ENCODE results near the gene SH3TC1. TPM values are rescaled to one million over a fixed set of nuclear protein-coding genes. Genes with fewer than 3 reads are reported as not detected.

SH3TC1 gene
- total RNA-seq, 1 experiment from 2014 or later: 2.2 TPM

DNA sequence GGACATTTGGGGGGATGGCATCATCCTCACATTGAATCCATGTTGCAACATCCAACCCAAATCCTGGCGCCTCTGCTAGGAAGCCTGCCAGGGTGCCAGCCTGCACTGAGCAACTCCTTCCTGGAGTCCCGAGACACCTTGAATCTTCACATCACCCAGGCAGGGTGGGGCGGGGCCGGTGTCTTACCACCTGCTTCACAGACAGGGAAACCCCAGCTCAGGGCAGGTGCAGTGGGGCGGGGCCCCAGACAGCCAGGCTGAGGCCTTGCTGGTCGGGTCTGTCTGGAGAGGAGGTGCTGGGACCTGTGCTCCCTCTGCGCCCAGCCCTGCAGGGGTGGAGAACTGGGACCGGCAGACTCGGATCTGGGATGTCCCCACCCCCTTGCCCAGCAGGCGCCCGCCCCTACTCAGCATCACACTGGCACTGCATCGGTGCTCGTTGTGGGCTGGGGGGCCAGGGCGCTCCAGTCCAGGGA is 39.0 kb downstream of the SH3TC1 start:
- Histone ChIP-seq H3K4me3 (ENCODE audit: insufficient read depth, low read depth, low read length) (no peak overlapping the region), H3K36me3 (replicated peaks; ENCODE audit: control insufficient read depth, insufficient read depth, low read length) (no peaks in the 10 kb centered on the region), H3K27me3 (ENCODE audit: control insufficient read depth, insufficient read depth, low read length) (no peaks in the 10 kb centered on the region; the same call in 1 of the 2 replicates)
- no peak for DNase-seq

DNA sequence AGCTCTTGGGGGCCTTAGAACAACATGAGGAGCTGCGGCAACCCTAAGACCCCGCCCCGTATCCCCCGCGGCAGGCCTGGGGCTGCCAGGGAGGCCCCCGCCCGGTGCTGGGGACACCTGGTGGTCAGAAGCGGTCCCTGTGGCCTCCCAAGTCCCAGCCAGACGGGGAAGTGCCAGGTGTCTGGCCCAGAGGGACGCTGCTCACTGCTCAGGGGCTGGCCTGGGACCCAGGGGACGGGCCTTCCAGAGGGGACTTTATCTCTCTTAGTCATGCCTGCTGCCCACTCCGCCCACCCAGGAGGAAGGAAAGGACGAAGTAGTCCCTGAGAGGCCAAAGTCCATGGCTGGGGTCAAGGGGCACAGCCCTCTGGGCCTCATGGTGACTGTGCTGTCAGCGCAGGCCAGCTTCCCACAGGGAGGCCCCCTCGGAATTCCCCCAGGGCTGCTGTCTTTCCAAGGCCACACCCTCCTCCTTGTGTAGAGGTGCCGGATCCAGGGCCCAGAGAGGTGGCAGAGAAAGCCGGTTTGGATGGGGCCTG is 39.5 kb downstream of the SH3TC1 start:
- DNase-seq: peak; percentile 98
- H3K27me3 ChIP-seq (ENCODE audit: control insufficient read depth, insufficient read depth, low read length): no peaks in the 10 kb centered on the region; the same call in 1 of the 2 replicates
- H3K4me3 ChIP-seq (ENCODE audit: insufficient read depth, low read depth, low read length): no peak overlapping the region
- H3K36me3 ChIP-seq (replicated peaks; ENCODE audit: control insufficient read depth, insufficient read depth, low read length): no peaks in the 10 kb centered on the region

DNA sequence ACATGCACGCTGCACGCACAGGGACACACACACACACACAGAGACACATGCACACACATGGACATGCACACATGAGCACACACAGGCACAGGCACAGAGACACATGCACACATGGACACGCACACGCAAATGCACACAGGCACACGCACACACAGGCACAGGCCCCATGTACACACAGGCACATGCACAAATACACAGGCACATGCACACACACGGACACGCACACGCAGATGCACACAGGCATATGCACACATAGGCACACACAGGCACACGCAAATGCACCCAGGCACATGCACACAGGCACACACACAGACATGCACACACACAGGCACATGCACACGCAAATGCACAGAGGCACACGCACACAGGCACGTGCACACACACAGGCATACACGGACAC is 40.1 kb downstream of the SH3TC1 start:
- DNase-seq: no peak
- Histone ChIP-seq H3K27me3 (ENCODE audit: control insufficient read depth, insufficient read depth, low read length) (no peaks in the 10 kb centered on the region; the same call in 1 of the 2 replicates), H3K4me3 (ENCODE audit: insufficient read depth, low read depth, low read length) (no peak overlapping the region), H3K36me3 (replicated peaks; ENCODE audit: control insufficient read depth, insufficient read depth, low read length) (no peaks in the 10 kb centered on the region)

DNA sequence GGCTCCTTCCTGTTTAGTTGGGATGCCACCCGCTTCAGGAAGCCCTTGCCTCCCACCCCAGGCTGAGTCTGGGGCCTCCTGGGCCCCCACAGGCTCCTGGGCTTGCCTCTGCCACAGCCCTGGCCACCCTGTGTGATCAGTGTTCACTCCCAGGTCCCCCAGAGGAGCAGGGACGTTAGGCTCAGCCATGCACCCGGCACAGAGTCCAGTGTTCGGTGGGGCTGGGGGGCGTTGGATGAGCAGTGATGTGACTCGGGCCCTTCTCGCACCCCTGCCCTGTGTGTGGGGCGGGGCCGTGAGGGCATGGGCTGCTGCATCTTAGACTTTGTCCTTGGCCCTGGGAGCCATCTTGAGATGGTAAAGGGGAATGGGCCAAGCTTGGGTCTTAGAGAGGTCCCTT is 40.6 kb downstream of the SH3TC1 start:
- Histone ChIP-seq H3K27me3 (ENCODE audit: control insufficient read depth, insufficient read depth, low read length) (no peaks in the 10 kb centered on the region; the same call in 1 of the 2 replicates), H3K4me3 (ENCODE audit: insufficient read depth, low read depth, low read length) (no peak overlapping the region), H3K36me3 (replicated peaks; ENCODE audit: control insufficient read depth, insufficient read depth, low read length) (no peaks in the 10 kb centered on the region)
- peak; percentile 52 for DNase-seq

DNA sequence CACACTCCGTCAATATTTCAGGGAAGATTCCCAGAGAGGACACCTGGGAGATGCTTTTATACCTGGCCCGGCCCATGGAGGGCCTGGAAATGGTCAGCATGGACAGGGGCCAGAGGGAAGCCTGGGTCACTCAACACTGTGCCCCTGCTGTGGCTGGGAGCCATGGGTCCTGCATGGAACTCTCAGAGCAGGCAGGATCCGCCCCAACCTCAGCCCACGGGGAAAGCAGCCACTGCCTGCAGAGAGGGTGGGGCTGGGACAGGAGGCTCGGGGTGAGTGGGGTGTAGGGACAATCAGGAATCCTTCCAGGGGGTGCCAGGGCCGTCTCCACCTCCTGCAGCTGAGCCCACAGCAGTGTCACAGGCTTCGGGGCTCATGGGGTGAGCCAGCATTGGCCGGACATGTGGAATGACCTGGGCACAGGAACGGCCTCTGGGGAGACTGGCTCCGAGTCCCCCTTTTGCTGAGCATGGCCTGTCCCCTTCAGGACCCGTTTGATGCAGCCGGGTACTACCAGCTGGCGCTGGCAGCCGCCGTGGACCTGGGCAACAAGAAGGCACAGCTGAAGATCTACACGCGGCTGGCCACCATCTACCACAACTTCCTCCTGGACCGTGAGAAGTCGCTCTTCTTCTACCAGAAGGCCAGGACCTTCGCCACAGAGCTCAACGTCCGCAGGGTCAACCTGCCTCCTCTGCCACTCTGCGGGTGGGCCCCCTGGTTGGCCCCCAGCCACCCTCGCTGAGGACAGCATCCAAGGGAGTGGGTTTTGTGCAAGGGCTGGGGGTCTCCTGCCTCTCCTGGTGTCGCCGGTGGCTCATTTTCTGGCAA is 41.3 kb downstream of the SH3TC1 start:
- H3K4me3 ChIP-seq (ENCODE audit: insufficient read depth, low read depth, low read length): no peak overlapping the region
- DNase-seq: peak; percentile 55
- H3K36me3 ChIP-seq (replicated peaks; ENCODE audit: control insufficient read depth, insufficient read depth, low read length): no peaks in the 10 kb centered on the region
- H3K27me3 ChIP-seq (ENCODE audit: control insufficient read depth, insufficient read depth, low read length): no peaks in the 10 kb centered on the region; the same call in 1 of the 2 replicates

DNA sequence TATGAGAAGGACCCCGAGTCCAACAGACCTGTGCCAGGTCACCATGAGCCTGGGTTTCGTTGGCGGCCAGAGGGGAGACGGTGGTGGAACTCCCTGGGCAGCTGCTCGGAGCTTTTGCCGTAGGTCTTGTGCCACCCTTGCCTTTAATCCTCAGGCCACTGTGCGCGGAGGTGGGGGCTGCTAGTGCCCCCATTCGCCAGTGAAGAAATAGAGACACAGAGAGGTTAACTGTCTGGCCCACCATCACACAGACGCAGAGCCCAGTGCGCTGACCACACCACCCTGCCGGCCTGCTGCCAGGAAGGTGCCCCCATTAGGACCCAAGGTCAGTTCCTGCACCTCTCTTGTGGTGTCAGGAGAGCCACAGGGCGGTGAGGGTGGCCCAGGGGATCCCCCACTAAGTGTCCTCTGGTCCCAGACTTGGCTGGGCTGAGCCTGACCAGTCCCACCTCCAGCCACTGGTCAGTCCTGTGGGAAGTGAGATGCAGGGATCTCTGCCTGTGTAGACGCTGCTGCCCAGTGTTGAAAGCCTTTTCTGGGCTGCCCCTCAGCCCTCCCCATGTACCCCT is 42.2 kb downstream of the SH3TC1 start:
- Histone ChIP-seq H3K36me3 (replicated peaks; ENCODE audit: control insufficient read depth, insufficient read depth, low read length) (no peaks in the 10 kb centered on the region), H3K27me3 (ENCODE audit: control insufficient read depth, insufficient read depth, low read length) (no peaks in the 10 kb centered on the region; the same call in 1 of the 2 replicates), H3K4me3 (ENCODE audit: insufficient read depth, low read depth, low read length) (no peak overlapping the region)
- peak; percentile 55 for DNase-seq

DNA sequence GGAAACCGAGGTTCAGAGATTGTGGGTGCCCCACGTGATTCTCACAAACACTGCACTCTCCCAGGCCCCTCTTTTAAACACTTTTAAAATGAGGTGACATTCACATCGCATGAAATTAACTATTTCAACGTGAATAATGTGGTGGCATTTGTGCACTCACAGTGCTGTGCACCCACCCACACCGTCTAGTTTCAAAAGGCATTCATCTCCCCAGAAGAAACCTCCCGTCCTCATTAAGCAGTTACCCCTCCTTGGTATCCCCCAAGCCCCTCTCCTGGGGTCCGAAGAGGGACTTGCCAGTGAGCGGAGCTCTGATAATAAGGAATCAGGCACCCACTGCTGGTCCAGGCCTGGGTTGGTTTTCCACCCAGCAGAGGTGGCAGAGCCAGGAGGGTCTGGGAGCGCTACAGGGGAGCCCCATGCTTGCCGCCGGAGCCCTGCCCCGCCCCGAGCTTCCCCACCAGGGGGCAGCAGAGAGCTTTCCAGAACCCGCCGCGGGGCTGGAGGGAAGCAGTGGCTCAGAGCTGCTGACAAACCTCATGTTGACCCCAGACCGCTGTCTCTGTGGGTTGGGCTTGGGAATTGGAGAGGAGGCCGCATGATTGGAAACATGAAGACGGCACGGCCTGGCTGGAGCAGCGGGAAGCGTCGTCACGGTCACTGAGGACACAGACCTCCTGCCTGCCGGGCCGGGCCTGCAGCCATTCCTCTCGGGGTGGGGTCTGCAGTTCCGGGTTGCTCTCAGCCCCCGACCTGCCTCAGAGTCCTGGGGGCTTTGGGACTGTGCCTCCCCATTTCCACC is 43.0 kb downstream of the SH3TC1 start:
- Histone ChIP-seq H3K27me3 (ENCODE audit: control insufficient read depth, insufficient read depth, low read length) (no peaks in the 10 kb centered on the region; the same call in 1 of the 2 replicates), H3K4me3 (ENCODE audit: insufficient read depth, low read depth, low read length) (no peak overlapping the region), H3K36me3 (replicated peaks; ENCODE audit: control insufficient read depth, insufficient read depth, low read length) (no peaks in the 10 kb centered on the region)
- DNase-seq: peak; percentile 99

DNA sequence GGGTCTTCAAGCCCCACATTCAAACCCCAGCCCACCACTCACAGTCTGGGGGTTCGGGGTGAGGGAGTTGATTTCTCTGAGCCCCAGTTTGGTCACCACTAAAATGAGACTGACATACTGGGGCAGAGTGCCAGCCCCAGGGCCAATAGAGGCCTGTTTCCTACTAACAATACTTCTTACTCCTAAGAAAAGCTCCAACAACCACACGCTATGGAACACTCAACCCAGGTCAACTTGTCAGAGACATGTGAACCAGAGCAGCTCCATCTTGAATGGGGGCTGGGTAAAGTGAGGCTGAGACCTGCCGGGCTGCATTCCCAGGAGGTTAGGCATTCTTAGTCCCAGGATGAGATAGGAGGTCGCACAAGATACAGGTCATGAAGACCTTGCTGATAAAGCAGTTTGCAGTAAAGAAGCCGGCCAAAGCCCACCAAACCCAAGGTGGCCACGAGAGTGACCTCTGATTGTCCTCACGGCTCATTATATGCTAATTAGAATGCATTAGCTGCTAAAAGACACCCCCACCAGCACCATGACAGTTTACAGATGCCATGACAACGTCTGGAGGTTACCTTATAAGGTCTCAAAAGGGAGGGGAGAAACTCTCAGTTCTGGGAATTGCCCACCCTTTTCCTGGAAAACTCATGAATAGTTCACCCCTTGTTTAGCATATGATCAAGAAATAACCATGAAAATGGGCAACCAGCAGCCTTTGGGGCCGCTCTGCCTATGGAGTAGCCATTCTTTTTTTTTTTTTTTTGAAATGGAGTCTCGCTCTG is 43.9 kb downstream of the SH3TC1 start:
- Histone ChIP-seq H3K27me3 (ENCODE audit: control insufficient read depth, insufficient read depth, low read length) (no peaks in the 10 kb centered on the region; the same call in 1 of the 2 replicates), H3K36me3 (replicated peaks; ENCODE audit: control insufficient read depth, insufficient read depth, low read length) (no peaks in the 10 kb centered on the region), H3K4me3 (ENCODE audit: insufficient read depth, low read depth, low read length) (no peak overlapping the region)
- DNase-seq: no peak

DNA sequence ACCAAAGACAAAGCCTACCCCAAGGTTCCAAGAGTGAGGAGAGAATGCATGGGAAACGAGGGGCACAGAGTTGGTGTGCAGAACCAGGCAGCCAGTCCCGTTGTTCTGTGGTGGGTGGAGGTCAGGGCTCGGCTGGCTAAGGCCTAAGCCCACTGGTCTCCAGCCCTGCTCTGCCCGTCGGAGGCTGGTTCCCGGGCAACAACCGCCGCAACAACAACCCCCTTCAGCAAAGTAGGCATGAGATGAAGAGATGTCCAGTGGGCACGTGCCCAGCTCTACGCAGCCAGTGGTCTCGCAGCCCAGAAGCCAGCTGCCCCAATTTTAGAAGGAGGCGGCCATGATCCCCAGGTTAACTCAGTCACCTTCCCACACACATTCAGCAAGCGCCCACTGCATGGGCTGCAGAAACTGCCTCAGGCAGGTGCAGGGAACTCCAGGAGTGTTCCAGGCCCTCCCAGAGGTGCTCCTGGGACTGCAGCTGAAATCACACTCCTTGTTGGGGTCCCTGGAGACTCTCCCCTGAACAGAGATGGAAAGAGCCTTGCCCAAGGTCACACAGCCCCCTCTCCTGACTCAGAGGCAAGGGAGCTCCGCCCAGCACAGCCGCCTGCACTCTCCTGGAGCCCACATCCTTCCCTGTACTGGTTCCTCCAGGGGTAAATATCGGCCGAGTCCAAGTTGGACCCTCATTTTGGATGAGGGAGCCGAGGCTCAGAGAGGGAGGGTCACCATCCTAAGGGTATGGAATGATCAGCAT is 45.1 kb downstream of the SH3TC1 start:
- H3K36me3 ChIP-seq (replicated peaks; ENCODE audit: control insufficient read depth, insufficient read depth, low read length): no peaks in the 10 kb centered on the region
- H3K4me3 ChIP-seq (ENCODE audit: insufficient read depth, low read depth, low read length): no peak overlapping the region
- H3K27me3 ChIP-seq (ENCODE audit: control insufficient read depth, insufficient read depth, low read length): no peaks in the 10 kb centered on the region; the same call in 1 of the 2 replicates
- no peak for DNase-seq

DNA sequence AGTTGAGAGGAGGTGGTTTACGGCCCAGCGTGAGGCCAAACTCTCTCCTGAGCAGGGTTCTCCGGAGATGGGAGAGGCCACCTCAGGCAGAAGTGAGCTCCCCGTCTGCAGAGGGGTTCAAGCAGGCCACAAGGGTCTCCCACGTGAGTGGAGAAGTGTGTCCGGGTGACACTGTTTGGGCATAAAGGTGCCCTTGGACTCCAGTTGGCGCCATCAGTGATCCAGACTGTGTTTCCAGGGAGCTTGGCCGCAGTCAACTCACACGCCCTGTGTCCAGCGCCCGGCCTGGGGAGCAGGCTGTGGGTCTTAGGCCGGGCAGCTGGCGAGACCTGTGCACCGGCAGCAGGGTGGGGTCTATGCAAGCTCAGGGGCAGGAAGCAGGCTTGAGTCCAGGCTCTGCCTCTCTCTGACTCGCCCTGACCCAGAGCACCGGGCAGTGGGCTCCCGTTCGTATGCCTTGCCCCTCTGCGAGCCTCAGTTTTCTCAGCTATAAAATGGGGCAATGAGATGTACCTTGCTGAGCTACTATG is 45.9 kb downstream of the SH3TC1 start:
- H3K4me3 ChIP-seq (ENCODE audit: insufficient read depth, low read depth, low read length): no peak overlapping the region
- no peak for DNase-seq
- no peaks in the 10 kb centered on the region for H3K36me3 ChIP-seq (replicated peaks; ENCODE audit: control insufficient read depth, insufficient read depth, low read length)
- H3K27me3 ChIP-seq (ENCODE audit: control insufficient read depth, insufficient read depth, low read length): no peaks in the 10 kb centered on the region; the same call in 1 of the 2 replicates

DNA sequence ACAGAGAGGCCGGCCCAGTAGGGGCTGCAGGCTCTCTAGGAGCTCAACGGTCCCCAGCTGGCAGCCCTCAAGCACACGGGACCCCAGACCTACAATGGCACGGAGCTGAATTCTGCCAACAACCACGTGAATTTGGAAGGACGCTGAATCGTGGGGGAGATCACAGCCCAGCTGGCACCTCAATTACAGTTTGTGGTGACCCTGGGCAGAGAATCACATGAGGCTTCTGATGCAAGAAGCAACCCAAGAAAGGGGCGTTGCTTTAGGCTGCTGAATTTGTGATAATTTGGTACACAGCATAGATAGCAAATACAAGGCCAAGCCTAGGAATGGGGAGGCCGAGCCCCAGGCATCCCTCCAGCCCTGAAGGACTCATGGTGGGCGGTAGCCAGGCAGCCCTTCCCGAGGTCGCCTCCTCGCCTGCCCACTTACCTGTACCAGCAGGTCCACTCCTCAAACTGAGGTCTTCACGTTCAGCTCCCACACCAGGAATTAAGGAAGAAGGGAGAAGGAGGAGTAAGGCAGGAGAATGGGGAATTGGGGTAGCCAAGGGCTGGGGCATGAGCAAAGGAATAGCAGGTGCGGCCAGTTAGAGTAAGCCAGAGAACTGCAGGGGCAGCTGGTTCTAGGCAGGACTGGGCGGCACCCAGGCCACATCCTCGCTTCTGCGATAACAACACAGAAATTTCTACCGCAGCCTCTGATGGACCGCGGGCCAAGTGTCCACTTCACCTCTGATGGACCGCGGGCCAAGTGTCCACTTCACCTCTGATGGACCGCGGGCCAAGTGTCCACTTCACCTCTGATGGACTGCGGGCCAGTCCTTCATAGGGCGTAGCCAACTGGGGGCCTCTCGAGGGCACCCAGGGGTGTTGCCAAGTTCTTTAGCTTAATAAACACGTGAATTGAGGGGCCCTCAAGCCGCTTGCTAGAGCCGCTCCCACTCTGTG is 47.1 kb downstream of the SH3TC1 start:
- DNase-seq: peak; percentile 41
- Histone ChIP-seq H3K27me3 (ENCODE audit: control insufficient read depth, insufficient read depth, low read length) (no peaks in the 10 kb centered on the region; the same call in 1 of the 2 replicates), H3K36me3 (replicated peaks; ENCODE audit: control insufficient read depth, insufficient read depth, low read length) (no peaks in the 10 kb centered on the region), H3K4me3 (ENCODE audit: insufficient read depth, low read depth, low read length) (no peak overlapping the region)

All from H7 (cell line).